Islet precursor cell (in vitro differentiated cells): ENCODE data around the gene ATP10A.
"Not testable (repeated sequence)": the region's sequence is repeated elsewhere in the genome, so short reads cannot be mapped to it uniquely, and the experiment has no call there.

Experiments
- DNase-seq: peaks from one replicate; pipeline ENCODE4 v3.0.0-alpha.2; 2018

ATP10A gene

GRCh38 chr15:25858952-25859760, 4.0 kb downstream of the ATP10A start:
- DNase-seq = no peak

DNA sequence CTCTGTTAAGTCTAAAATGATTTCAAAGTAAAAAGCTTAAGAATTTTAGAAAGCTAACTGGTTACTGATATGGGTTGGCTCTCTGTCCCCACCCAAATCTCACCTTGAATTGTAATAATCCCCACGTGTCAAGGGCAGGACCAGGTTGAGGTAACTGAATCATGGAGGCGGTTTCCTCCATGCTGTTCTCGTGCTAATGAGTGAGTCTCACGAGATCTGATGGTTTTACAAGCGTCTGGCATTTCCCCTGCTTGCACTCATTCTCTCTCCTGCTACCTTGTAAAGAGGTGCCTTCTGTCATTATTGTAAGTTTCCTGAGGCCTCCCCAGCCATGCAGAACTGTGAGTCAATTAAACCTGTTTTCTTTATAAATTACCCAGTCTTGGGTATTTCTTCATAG, 7.1 kb downstream of the ATP10A start:
- not testable (repeated sequence) for DNase-seq

DNA sequence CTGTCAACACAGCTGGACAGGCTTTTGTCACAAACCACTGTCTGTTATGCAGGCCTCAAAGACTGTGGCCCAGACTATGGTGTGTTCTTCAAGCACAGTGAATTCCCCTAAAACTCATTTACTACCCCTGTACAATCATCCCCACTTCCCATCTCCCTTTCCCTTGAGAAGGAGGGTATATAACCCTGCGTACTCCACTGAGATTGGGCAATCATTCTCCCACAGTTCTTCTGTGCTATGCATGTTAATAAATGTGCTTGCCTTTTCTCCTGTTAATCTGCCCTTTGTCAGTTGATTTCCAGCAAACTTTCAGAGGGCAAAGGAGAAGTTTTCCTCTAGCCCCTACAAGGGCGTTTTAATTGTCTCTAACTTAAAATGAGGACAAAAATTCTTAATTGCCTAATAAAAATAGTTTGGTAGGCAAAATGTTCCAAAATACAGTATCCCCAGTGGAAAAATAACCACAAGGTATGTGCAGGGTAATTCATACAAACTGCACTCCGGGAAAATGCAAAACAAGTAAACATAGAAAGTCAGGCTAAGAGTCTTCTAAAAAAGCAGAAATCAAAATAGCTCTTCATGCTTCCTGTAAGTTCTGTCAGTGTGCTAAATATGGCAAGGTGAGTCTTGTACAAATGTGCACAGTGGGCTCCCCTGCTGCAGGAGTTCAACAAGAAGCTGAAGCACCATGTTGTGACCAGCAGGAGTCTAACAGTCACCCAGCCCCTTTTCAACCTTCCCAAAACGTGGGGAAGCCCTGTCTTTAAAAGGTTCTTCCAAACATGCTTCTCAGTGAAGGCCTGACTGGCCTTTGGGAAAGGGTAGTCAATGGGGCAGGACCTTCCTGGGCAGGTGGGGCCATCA, 10.2 kb downstream of the ATP10A start:
- DNase-seq = no peak

- DNase-seq = no peak
Observed at GRCh38 chr15:25852027-25852426, 11.1 kb downstream of the ATP10A start.

DNA sequence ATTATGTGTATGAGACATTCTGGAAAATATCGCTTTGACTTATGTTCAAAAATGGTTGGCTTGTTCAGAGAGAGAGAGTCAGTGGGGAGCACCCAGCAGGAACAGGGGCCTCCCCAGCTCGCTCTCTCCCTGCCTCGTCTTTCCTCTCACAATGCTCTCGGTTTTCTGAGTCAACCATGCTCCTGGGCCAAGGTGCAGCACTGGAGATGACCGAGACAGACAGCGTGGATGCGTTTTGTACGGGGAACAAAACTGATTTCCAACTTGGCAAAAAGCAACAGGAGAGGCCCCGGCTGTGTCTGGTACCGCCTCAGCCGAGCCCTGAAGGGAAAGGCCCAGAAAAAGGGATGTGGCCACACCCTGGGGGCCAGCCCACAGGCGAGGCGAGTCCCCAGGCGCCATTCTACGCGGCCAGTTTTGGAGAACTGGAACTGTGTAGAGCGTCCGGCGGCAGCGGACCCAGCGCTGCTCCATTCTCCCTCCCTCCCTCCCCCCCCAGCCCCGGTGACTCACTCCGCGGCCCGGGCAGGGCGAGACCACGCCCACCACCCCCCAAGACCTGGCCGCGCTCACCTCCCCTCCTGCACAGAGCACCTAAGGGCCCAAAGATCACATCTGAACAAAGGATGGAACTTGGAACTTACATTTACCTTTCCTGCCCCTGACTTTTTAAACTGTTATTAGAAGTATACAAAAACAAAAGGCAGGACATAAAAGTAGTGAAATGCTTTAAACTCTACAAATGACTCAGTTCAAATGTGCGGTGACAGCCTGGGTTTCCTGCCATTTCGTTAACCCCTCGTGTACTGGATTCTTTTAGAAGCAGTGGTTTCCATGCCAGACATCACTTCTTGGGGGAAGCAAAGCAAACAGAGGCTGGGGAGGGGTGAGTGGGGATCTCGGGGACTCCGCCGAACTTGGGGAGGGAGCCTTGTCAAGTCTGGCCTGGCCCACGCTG, 12.7 kb downstream of the ATP10A start:
- peak; percentile 90 for DNase-seq

GRCh38 chr15:25849157-25849921, 13.8 kb downstream of the ATP10A start:
- peak; percentile 75 for DNase-seq

GRCh38 chr15:25848784-25849156, 14.4 kb downstream of the ATP10A start:
- no peak for DNase-seq

- DNase-seq = no peak
Observed at GRCh38 chr15:25848325-25848724, 14.8 kb downstream of the ATP10A start.

DNA sequence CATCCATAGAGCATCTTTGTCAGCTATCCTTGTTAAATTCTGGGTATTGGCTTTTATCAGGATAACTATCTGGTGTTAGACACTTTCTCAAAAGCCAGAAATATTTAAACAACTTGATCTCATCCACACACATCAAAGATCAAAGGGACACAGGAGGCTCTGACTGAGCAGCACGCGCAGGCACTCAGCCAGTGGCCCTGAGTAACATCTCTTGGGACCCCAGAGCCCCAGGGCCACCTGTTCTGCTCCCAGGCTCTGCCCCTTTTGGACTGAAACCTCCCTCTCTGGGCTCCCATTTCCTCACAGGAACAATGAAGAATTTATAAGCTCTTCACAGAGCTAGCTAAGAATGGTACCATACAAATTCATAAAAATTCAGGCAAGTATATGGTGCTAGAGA, 16.1 kb downstream of the ATP10A start:
- DNase-seq = no peak

DNA sequence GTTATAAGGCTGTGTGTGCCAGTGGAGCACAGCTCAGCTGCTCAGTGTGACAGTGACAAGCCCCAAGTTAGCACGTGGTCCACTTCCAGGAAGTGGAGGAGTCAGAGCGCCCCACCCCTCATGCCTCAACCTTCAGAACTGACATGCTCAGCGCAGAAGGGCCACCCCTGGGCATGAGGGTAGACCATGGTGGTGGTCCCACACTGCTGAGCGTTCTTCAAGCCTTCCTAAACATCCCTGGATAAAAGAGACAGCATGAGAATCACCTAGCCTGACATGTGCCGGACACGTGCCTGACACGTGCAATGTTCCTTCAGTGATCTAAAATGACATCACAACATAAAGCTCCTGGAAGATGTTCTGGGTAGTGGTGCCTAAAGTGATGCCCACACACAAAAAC, 16.8 kb downstream of the ATP10A start:
- no peak for DNase-seq

DNA sequence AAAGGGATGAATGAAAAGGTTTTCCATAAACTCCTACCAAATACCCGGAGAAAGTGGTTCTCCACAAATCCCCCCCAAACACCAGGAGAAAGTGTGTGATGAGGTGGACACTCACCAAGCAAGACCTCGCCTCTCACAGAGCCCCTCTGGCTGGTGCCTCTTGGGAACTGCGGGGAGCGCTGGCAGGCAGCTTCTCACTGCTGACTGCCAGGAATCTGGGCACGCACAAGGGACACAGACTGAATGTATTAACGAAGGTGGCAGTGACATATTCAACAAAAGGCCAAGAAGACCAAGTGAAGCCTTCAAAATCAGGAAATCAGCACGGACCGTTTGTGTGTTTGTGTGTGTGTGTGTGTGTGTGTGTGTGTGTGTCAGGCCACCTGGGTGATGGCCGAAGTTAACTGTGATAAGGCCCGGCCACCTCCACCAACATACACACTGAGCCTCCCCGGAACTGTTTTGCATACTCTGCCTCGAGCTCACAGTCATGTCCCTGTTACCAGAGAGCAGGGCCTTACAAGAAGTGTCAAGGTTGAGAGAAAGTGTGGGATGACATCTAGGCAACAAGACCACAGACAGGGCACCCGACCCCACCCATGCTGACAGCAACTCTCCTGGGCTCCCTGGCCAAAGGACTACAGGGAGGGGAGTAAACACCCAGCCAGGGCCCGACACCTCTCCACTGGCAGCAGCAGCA, 18.0 kb downstream of the ATP10A start:
- DNase-seq = no peak

GRCh38 chr15:25844542-25844941, 18.6 kb downstream of the ATP10A start:
- no peak for DNase-seq

DNA sequence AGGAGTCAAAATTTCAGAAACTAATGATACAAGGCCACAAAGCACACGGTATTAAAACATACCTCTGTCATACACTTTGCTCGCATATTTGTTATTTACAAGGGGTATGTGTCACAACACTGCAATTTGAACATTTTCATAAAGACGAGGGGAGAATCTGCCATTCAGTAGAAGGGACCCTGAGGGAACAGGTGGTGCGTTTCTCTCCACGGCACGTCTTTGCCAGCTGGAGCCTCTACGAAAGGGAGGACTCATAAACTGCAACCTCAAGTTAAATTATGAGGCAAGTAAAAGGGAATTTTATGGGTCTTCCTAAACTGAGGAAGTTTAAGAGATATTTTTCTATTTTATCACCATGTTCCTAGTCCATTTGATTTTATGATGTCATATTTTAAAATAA, 19.1 kb downstream of the ATP10A start:
- DNase-seq = no peak

GRCh38 chr15:25839638-25840156, 23.4 kb downstream of the ATP10A start:
- DNase-seq = no peak

DNA sequence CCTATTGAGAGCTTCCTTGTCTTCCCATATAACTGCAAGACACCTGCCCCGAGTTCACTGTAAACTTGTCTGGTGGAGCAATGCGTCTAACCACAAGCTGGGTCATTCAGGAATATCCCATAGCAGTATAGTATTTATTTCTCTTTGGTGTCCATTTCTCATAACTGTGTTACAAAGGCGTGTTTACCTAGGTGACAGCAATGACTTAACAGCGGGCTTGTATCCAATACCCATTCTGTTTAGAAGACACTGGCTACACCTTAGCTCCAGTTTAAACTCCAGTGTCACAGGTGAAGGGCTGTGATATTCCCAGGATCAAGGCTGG, 24.3 kb downstream of the ATP10A start:
- DNase-seq = no peak

GRCh38 chr15:25838191-25838870, 24.8 kb downstream of the ATP10A start:
- no peak for DNase-seq

- DNase-seq = no peak
Observed at GRCh38 chr15:25832158-25832557, 31.0 kb downstream of the ATP10A start.

- DNase-seq = no peak
Observed at GRCh38 chr15:25830844-25831451, 32.2 kb downstream of the ATP10A start.

GRCh38 chr15:25829073-25829472, 34.1 kb downstream of the ATP10A start:
- no peak for DNase-seq

- DNase-seq = no peak
Observed at GRCh38 chr15:25825207-25825606, 37.9 kb downstream of the ATP10A start.
